SK-N-SH treated with all-trans-retinoic acid at 6 μM for 48 hours (cell line): ENCODE measurements around the gene DNAAF5.

ENCODE experiments used
- ATAC-seq: fragments of 200-7000 bp; cut with Tn5 transposase; 3 replicates; pipeline ENCODE4 v1.9.1; 2020; ENCODE audit warnings: mild to moderate bottlenecking, moderate library complexity
- ARNTL ChIP-seq: fragments of 450-650 bp; formaldehyde crosslinking; IDR thresholded peaks from 2 replicates; pipeline ENCODE4 v1.5.0; 2020; ENCODE audit warnings: low read depth, mild to moderate bottlenecking, moderate library complexity, borderline replicate concordance
- ESRRG ChIP-seq: fragments of 250-450 bp; sonication (Bioruptor Pico); IDR thresholded peaks from 2 replicates; pipeline ENCODE4 v1.6.1; 2021; ENCODE audit warnings: mild to moderate bottlenecking
- GLIS3 ChIP-seq: fragments of 250-450 bp; sonication (Bioruptor Pico); IDR thresholded peaks from 2 replicates; pipeline ENCODE4 v1.5.0; 2020; ENCODE audit warnings: mild to moderate bottlenecking, moderate library complexity
- ISL1 ChIP-seq: fragments of 250-450 bp; sonication (Bioruptor Pico); IDR thresholded peaks from 2 replicates; pipeline ENCODE4 v2.1.2; 2022; ENCODE audit warnings: mild to moderate bottlenecking, moderate library complexity
- OSR1 ChIP-seq: fragments of 250-450 bp; sonication (Bioruptor Pico); IDR thresholded peaks from 2 replicates; pipeline ENCODE4 v1.8.0; 2022; ENCODE audit warnings: moderate library complexity, mild to moderate bottlenecking, inconsistent platforms
- POU6F1 ChIP-seq: fragments of 250-450 bp; sonication (Bioruptor Pico); IDR thresholded peaks from 2 replicates; pipeline ENCODE4 v1.8.0; 2021; ENCODE audit warnings: low read depth, mild to moderate bottlenecking, moderate library complexity, borderline replicate concordance
- PPARA ChIP-seq: fragments of 250-450 bp; sonication (Bioruptor Pico); IDR thresholded peaks from 2 replicates; pipeline ENCODE4 v1.5.0; 2020; ENCODE audit warnings: mild to moderate bottlenecking, borderline replicate concordance
- TCF4 ChIP-seq: fragments of 250-450 bp; sonication (Bioruptor Pico); IDR thresholded peaks from 2 replicates; pipeline ENCODE4 v1.8.0; 2021; ENCODE audit warnings: mild to moderate bottlenecking, moderate library complexity, borderline replicate concordance
- TOX ChIP-seq: fragments of 250-450 bp; sonication (Bioruptor Pico); IDR thresholded peaks from 2 replicates; pipeline ENCODE4 v1.8.0; 2021; ENCODE audit warnings: mild to moderate bottlenecking, moderate library complexity, borderline replicate concordance
- TSHZ2 ChIP-seq: fragments of 250-450 bp; sonication (Bioruptor Pico); IDR thresholded peaks from 2 replicates; pipeline ENCODE4 v1.5.0; 2020; ENCODE audit warnings: mild to moderate bottlenecking, moderate library complexity
- ZC3H10 ChIP-seq: fragments of 250-450 bp; sonication (Bioruptor Pico); IDR thresholded peaks from 2 replicates; pipeline ENCODE4 v1.5.1; 2021; ENCODE audit warnings: mild to moderate bottlenecking, moderate library complexity
- ZFP3 ChIP-seq: fragments of 250-450 bp; sonication (Bioruptor Pico); IDR thresholded peaks from 2 replicates; pipeline ENCODE4 v1.5.0; 2020; ENCODE audit warnings: mild to moderate bottlenecking, moderate library complexity
- ZFP30 ChIP-seq: fragments of 450-650 bp; formaldehyde crosslinking; IDR thresholded peaks from 2 replicates; pipeline ENCODE4 v1.5.0; 2022; ENCODE audit warnings: mild to moderate bottlenecking, moderate library complexity
- ZNF565 ChIP-seq: fragments of 450-650 bp; formaldehyde crosslinking; conservative IDR thresholded peaks from 2 replicates; pipeline ENCODE4 v1.5.0; 2020; ENCODE audit warnings: low read depth, mild to moderate bottlenecking, moderate library complexity
- TF ChIP-seq, protein P1 (sequence below): fragments of 250-450 bp; sonication (Bioruptor Pico); IDR thresholded peaks from 2 replicates; pipeline ENCODE4 v1.5.1; 2021; ENCODE audit warnings: mild to moderate bottlenecking, moderate library complexity
- TF ChIP-seq, protein P2 (sequence below): fragments of 250-450 bp; sonication (Bioruptor Pico); IDR thresholded peaks from 2 replicates; pipeline ENCODE4 v1.8.0; 2020; ENCODE audit warnings: mild to moderate bottlenecking, moderate library complexity, borderline replicate concordance

The DNAAF5 gene

GRCh38 chr7:728602-729001 is 2.1 kb downstream of the DNAAF5 start (continued):
- TF ChIP-seq, protein P1, sequence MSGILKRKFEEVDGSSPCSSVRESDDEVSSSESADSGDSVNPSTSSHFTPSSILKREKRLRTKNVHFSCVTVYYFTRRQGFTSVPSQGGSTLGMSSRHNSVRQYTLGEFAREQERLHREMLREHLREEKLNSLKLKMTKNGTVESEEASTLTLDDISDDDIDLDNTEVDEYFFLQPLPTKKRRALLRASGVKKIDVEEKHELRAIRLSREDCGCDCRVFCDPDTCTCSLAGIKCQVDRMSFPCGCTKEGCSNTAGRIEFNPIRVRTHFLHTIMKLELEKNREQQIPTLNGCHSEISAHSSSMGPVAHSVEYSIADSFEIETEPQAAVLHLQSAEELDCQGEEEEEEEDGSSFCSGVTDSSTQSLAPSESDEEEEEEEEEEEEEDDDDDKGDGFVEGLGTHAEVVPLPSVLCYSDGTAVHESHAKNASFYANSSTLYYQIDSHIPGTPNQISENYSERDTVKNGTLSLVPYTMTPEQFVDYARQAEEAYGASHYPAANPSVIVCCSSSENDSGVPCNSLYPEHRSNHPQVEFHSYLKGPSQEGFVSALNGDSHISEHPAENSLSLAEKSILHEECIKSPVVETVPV (CRISPR knock-in tag) = no peak
- TF ChIP-seq, all 23 proteins: peak for 0

DNA sequence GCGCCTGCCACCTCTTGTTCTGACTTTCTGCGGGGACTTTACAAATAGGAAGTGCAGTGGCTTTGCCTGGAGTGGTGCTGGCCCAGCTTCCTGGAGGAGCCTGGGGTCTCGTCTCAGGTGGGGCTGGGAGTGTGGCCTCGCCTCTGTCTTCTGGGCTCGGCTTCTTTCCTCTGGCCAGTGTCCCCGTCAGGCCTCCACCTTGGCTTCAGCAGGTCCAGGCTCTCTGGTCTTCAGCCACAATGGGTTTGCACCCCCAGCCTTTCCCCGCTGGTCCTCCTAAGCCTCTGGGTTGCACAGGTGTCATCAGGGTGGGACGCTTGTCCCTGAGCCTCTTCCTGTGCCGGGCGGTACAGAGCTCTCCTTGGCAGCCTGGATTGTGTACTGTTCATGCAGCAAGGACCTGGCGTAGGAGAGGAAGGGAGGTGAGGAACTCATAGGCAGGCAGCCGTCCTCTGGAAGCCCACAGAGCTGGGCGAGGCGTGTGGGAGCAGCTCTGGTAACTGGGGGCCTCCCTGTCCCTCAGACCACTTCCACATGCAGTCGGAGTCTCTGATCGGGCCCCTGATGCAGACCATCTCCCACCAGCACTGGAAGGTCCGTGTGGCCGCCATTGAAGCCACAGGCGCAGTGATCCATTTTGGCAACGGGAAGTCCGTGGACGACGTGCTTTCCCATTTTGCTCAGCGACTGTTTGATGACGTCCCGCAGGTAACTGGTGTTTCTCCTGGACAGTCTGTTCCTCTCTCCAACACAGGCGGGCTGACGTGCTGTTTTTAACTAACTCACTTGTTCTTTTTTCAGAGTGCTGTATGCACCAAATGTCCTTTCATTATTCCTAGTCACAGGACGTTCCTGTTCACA is 2.9 kb downstream of the DNAAF5 start:
- TF ChIP-seq, protein P2, sequence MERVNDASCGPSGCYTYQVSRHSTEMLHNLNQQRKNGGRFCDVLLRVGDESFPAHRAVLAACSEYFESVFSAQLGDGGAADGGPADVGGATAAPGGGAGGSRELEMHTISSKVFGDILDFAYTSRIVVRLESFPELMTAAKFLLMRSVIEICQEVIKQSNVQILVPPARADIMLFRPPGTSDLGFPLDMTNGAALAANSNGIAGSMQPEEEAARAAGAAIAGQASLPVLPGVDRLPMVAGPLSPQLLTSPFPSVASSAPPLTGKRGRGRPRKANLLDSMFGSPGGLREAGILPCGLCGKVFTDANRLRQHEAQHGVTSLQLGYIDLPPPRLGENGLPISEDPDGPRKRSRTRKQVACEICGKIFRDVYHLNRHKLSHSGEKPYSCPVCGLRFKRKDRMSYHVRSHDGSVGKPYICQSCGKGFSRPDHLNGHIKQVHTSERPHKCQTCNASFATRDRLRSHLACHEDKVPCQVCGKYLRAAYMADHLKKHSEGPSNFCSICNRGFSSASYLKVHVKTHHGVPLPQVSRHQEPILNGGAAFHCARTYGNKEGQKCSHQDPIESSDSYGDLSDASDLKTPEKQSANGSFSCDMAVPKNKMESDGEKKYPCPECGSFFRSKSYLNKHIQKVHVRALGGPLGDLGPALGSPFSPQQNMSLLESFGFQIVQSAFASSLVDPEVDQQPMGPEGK (CRISPR knock-in tag) = no peak
- TF ChIP-seq PPARA (no peak), OSR1 (CRISPR knock-in tag) (no peak), ZFP3 (CRISPR knock-in tag) (no peak), ISL1 (CRISPR knock-in tag) (no peak), ZC3H10 (no peak), TOX (CRISPR knock-in tag) (no peak), ARNTL (CRISPR knock-in tag) (no peak)
- no peak for ATAC-seq

GRCh38 chr7:730501-731439 is 4.3 kb downstream of the DNAAF5 start:
- TF ChIP-seq TCF4 = no peak
- TF ChIP-seq ISL1 (CRISPR knock-in tag) = no peak
- TF ChIP-seq POU6F1 (CRISPR knock-in tag) = no peak
- no peak for TF ChIP-seq ZFP30 (CRISPR knock-in tag)
- TF ChIP-seq, protein P1 (CRISPR knock-in tag) = no peak
- no peak for TF ChIP-seq ARNTL (CRISPR knock-in tag)
- no peak for ATAC-seq

GRCh38 chr7:731440-732085 is 5.1 kb downstream of the DNAAF5 start:
- TF ChIP-seq TSHZ2 (CRISPR knock-in tag) (no peak), ZNF565 (no peak), ISL1 (CRISPR knock-in tag) (no peak), PPARA (no peak), GLIS3 (CRISPR knock-in tag) (no peak), ESRRG (CRISPR knock-in tag) (no peak)
- ATAC-seq = no peak
